Thoracic aorta (tissue), 2 donors: Measurements from ENCODE around the gene LUZP1. TPM values are rescaled to one million over a fixed set of nuclear protein-coding genes. Genes with fewer than 3 reads are reported as not detected.
A peak's percentile ranks its signal among the peaks of the same experiment; 100 is the strongest.

ENCODE experiments used
- ATAC-seq: fragments of 150-250 bp; one replicate; pipeline ENCODE4 v1.8.0; 2017; ENCODE audit warnings: low read depth; ENCODE audit not compliant: insufficient number of reproducible peaks, low FRiP score
- DNase-seq: peaks from one replicate; pipeline ENCODE4 v3.0.0-alpha.2; 2020; ENCODE audit warnings: low spot score
- H3K27ac ChIP-seq, 2 donors: fragments of 200-600 bp; sonication (generic); 1 replicate in 1 of 2; 2 replicates in 1 of 2; pipeline ENCODE4 v1.5.1; 2016; ENCODE audit warnings: mild to moderate bottlenecking in 2 of 2, moderate library complexity in 2 of 2
- H3K27me3 ChIP-seq: fragments of 200-600 bp; sonication (generic); replicated peaks from 2 replicates; pipeline ENCODE4 v1.6.0; 2016; ENCODE audit warnings: mild to moderate bottlenecking; ENCODE audit not compliant: insufficient read depth
- H3K36me3 ChIP-seq: fragments of 200-600 bp; sonication (generic); one replicate; pipeline ENCODE4 v1.5.1; 2016
- H3K4me1 ChIP-seq, 2 donors: fragments of 200-600 bp; sonication (generic); 1 replicate in 1 of 2; 2 replicates in 1 of 2; pipeline versions ENCODE4 v1.5.1 to v1.6.0; 2016; ENCODE audit warnings: low read depth in 2 of 2, mild to moderate bottlenecking in 1 of 2; ENCODE audit not compliant: control insufficient read depth in 1 of 2
- H3K4me3 ChIP-seq: fragments of 200-600 bp; sonication (generic); 2 replicates; pipeline ENCODE4 v1.5.1; 2016; ENCODE audit warnings: mild to moderate bottlenecking
- H3K9me3 ChIP-seq: fragments of 200-600 bp; sonication (generic); 2 replicates; pipeline ENCODE4 v1.5.1; 2016
- CTCF ChIP-seq: fragments of 200-600 bp; sonication (generic); IDR thresholded peaks from one replicate; pipeline ENCODE4 v1.5.1; 2019; ENCODE audit warnings: antibody characterized with exemption
- total RNA-seq, 2 donors: library from RNA; depleted of rRNA; stranded (reverse); fragments of >200 nt; gene quantifications; one replicate each; pipeline versions ENCODE4 v1.1.0 to v1.2.3, GENCODE V29; 2016

LUZP1 gene
- total RNA-seq, 2 donors from 2014 or later, result 17.9 to 38.4 TPM

- H3K27me3 ChIP-seq, result no peaks in the 10 kb centered on the region
- no peak overlapping the region for H3K27ac ChIP-seq
- peaks cover 46 to 53% of the 10 kb centered on the region in 2 donors for H3K4me1 ChIP-seq
- DNase-seq (no peak), ATAC-seq (no peak)
- no peaks in the 10 kb centered on the region for H3K9me3 ChIP-seq
- no peaks in the 10 kb centered on the region for H3K36me3 ChIP-seq
- no peak overlapping the region for H3K4me3 ChIP-seq
- no peak for TF ChIP-seq CTCF
Observed at GRCh38 chr1:23116921-23117699, 51.5 kb downstream of the LUZP1 start.

- Histone ChIP-seq H3K27ac (no peak overlapping the region), H3K27me3 (no peaks in the 10 kb centered on the region), H3K36me3 (no peaks in the 10 kb centered on the region), H3K4me3 (no peak overlapping the region), H3K4me1 (peaks cover 44 to 50% of the 10 kb centered on the region in 2 donors), H3K9me3 (no peaks in the 10 kb centered on the region)
- ATAC-seq (no peak), DNase-seq (no peak)
- no peak for TF ChIP-seq CTCF
Observed at GRCh38 chr1:23116216-23116836, 52.3 kb downstream of the LUZP1 start.

- DNase-seq (no peak), ATAC-seq (no peak)
- H3K36me3 ChIP-seq, result no peaks in the 10 kb centered on the region
- no peak for TF ChIP-seq CTCF
- no peaks in the 10 kb centered on the region for H3K9me3 ChIP-seq
- H3K4me1 ChIP-seq, result peaks cover 37% of the 10 kb centered on the region in 2 donors
- H3K27me3 ChIP-seq, result no peaks in the 10 kb centered on the region
- peak overlapping the region in 1 of 2 donors; percentile 21 for H3K27ac ChIP-seq
- H3K4me3 ChIP-seq, result peak overlapping the region; percentile 1
Observed at GRCh38 chr1:23114424-23115079, 54.1 kb downstream of the LUZP1 start.

- Histone ChIP-seq H3K4me1 (peaks cover 26 to 27% of the 10 kb centered on the region in 2 donors), H3K27ac (no peak overlapping the region), H3K36me3 (peaks cover 8% of the 10 kb centered on the region), H3K27me3 (no peaks in the 10 kb centered on the region), H3K4me3 (no peak overlapping the region), H3K9me3 (no peaks in the 10 kb centered on the region)
- TF ChIP-seq CTCF, result no peak
- ATAC-seq, result no peak
- no peak for DNase-seq
Observed at GRCh38 chr1:23111600-23112535, 56.8 kb downstream of the LUZP1 start.
